Erythroblast (primary cell): Measurements from ENCODE around the gene TRIO.
A peak's percentile ranks its signal among the peaks of the same experiment; 100 is the strongest.

Experiments used
- DNase-seq, 2 experiments: peaks; one replicate each; lab custom pipeline; 2025; lab: John Stamatoyannopoulos, UW
- GATA1 ChIP-seq: IDR thresholded peaks from 2 replicates; pipeline ENCODE4 v1.6.1; 2011; ENCODE audit warnings: low read depth, mild to moderate bottlenecking, control low read depth, low read length, moderate library complexity
- POLR2A ChIP-seq: IDR thresholded peaks from 2 replicates; pipeline ENCODE4 v1.6.1; 2011; ENCODE audit warnings: mild to moderate bottlenecking, low read length

Gene TRIO

GRCh38 chr5:14299666-14300065 is 156.5 kb downstream of the TRIO start:
- TF ChIP-seq POLR2A, result no peak
- no peak for DNase-seq

DNA sequence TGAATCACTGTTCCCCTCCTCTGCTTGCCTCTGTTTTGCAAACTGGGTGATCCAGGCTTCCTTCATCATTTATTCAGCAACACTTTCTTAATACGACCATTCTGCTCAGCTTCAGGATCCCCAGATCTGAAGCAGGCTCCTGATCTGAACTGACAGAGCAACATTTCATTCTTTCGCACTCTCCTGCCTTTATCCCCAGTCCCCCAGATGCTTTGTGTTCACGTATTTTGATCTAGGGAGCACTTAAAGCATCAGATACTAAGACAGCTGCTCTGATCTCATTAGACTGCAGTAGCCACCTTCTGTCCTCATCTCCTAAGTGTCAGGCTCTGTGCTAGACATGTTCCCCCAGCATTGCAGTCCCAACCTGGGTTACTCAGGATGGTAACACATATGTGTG is 158.0 kb downstream of the TRIO start:
- TF ChIP-seq POLR2A (no peak), GATA1 (no peak)

GRCh38 chr5:14302330-14302729 is 159.2 kb downstream of the TRIO start:
- no peak for DNase-seq

More for the DNA sequence above, 158.0 kb downstream of the TRIO start:
- no peak for DNase-seq

GRCh38 chr5:14305045-14305444 is 161.9 kb downstream of the TRIO start:
- TF ChIP-seq POLR2A (no peak), GATA1 (no peak)
- peak; percentile 26 to 38 for DNase-seq

More at GRCh38 chr5:14302330-14302729, 159.2 kb downstream of the TRIO start:
- no peak for TF ChIP-seq GATA1
- no peak for TF ChIP-seq POLR2A

- DNase-seq, result no peak
- no peak for TF ChIP-seq GATA1
- TF ChIP-seq POLR2A, result no peak
These were observed 163.2 kb downstream of the TRIO start for GRCh38 chr5:14306329-14306815.

DNA sequence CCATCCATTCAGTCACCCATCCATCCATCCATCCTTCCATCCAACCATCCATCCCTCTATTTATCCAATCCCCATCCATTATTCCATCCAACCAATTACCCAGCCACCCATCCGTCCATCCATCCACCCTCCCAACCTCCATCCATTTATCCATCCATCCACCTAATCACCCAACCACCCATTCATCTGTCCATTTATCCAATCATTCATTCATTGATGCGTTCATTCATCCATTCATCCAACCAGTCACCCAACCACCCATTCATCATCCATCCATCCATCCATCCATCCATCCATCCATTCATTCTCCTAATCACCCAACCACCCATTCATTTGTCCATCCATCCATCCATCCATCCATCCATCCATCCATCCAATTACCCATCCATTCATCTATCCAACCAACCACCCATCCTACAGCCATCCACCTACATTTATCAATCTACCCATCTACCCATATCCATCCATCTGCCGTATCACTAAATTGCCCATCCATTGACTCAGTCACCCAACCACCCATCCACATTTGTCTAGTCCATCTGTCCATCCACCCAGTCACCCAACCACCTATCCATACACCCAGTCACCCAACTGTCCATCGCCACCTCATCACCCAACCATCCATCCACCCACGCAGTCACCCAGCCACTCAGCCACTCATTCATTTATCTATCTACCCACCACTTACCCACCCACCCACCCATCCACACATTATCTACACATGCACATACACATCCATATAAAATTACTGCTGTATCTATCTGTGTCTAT is 165.4 kb downstream of the TRIO start:
- DNase-seq, result no peak
- TF ChIP-seq GATA1 (no peak), POLR2A (no peak)

GRCh38 chr5:14309199-14309598 is 166.1 kb downstream of the TRIO start:
- no peak for DNase-seq
- TF ChIP-seq GATA1 (no peak), POLR2A (no peak)

DNA sequence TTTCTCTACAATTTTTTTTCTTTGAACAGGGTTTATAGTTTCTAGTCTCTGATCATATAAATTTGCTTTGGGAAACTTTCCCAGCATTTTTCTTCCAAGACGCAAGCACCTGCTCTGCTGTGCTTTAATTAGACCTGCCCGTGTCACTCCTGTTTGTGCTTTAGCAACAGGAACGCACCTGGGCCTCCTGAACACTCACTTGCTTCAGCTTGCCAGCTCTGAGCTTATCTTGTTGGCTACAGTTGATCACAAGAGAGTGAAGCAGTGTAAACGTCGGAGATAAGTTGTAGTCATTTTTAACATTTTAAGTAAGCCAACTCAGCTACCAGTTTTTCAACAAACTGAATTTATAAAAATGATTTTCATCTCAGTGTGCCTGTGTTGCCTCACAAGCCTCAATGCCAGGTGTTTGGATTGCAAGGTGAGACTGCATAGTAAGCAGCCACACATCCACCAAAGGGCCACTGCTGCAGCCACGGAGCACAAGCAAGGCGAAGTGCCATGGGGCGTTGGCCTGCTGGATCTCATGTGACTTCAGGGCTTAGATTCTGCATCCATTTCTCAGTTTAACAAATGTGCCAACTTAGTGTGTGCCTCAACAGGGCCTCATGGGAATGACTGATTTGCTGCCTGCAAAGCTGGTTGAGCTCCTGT is 166.9 kb downstream of the TRIO start:
- no peak for TF ChIP-seq POLR2A
- no peak for TF ChIP-seq GATA1
- DNase-seq, result peak; percentile 3 to 20

DNA sequence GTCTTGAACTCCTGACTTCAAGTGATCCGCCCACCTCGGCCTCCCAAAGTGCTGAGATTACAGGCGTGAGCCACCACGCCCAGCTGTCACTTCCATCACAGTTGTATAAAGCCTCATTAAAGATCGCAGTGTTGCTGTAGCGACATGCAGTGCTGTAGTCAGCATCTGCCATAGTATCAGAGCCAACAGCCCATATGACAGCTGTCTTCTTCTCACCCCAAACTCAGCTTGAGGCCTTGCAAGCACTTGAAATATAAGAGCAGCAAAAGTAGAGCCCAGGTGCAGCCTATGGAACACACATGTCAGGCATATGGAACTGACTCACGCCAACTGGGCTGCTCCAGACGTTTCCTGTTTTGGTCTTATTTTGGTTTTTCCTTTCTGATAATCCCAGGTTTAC is 167.8 kb downstream of the TRIO start:
- TF ChIP-seq POLR2A (no peak), GATA1 (no peak)
- DNase-seq, result no peak

- no peak for DNase-seq
- no peak for TF ChIP-seq POLR2A
- no peak for TF ChIP-seq GATA1
These were observed 171.0 kb downstream of the TRIO start for GRCh38 chr5:14313986-14314690.

DNA sequence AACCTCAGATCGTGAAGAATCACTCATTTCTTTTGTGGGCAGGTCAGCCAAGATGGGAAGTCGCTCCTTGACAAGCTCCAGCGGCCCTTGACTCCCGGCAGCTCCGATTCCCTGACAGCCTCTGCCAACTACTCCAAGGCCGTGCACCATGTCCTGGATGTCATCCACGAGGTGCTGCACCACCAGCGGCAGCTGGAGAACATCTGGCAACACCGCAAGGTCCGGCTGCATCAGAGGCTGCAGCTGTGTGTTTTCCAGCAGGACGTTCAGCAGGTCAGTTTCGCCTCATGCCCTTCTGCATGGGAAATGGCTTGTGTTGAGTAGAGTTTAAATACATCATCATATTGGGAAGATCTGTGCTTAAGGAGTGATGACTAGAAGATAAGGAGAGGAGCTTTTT is 173.3 kb downstream of the TRIO start:
- TF ChIP-seq GATA1, result no peak
- TF ChIP-seq POLR2A, result no peak
- DNase-seq, result no peak

DNA sequence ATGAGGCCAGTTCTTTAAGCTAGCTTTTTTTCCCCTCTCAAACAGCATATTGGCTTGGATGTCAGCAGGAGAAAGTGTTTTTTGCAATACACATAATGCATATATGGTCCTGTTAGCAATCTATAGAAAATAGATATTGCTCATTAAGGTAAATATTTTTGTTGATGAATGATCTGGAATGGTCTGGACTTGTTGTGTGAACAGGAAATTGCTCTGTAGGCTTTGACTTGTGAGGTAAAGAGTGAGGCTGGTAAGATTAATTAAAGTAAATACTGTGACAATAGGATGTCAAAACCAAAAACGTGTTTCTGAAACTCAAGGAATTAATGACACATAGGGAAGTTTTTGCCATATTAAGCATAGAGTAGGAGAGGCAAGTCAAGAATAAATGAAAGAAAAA is 176.0 kb downstream of the TRIO start:
- no peak for DNase-seq
- TF ChIP-seq POLR2A (no peak), GATA1 (no peak)

DNA sequence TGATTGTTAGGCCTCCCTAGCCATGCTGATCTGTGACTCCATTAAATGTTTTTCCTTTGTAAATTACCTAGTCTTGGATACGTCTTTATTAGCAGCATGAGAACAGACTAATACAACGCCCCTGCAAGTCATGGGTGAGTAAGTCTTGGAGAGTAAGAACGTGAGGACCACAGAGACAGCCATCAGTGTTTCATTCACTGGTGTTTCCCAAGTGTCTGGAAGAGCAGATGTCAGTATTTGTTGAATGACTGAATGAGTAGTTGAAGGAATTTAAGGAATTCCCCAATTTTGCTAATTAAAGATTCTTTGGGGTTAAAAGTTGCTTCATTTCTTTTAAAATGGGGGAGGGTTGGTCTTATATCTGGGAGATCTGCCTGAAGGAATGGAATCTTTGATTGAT is 178.8 kb downstream of the TRIO start:
- TF ChIP-seq POLR2A (no peak), GATA1 (no peak)
- no peak for DNase-seq
